ENCODE results near the gene RNF169. TPM values are rescaled to one million over a fixed set of nuclear protein-coding genes. Genes with fewer than 3 reads are reported as not detected.

Gene RNF169
- total and polyA plus RNA-seq, 2 of the 4 experiments (the other 2 are of a cell fraction), result 3.6 to 23.3 TPM

DNA sequence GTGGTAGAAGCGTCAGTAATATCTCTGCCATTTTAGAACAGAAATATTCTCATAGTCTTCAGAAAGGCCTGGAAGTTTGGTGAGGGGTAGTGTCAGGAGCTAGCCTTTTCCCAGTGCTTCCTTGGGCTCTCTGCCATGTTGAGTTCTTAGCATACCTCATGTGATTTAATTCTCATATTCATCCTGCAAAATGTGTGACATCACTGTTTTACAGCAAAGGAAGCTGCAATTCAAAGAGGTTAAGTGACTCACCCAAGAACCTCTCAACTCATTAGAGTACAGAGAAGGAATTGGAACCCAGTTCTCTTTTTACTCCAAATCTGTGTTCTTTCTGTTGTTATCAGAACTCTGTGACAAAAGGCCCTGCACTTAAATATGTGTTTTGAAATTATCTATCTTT is 72.1 kb downstream of the RNF169 start:
- H3K9me1 ChIP-seq (ENCODE audit: insufficient read depth, low read length), result 0 out of 2 replicates have a peak, but pooled peaks cover 3% of the 10 kb centered on the region
- peak overlapping the region; percentile 80; the same call in 1 of the 2 replicates for H3K18ac ChIP-seq (ENCODE audit: low read depth, low read length)
- no peak overlapping the region for H3K9ac ChIP-seq (ENCODE audit: low read depth, low read length)
- in situ Hi-C loops (cut with MboI; ENCODE audit: low sequenced_read_pairs) (no loop called here), intact Hi-C loops (cut with micrococcal nuclease) (no loop called here), dilution Hi-C loops (cut with HindIII; ENCODE audit: low sequenced_read_pairs, unreplicated experiment) (no loop called here)
- H2AK5ac ChIP-seq (ENCODE audit: low read depth, low read length), result peak overlapping the region; percentile 89; the same call in 1 of the 2 replicates
- no TSS peak for BruUV-seq (replicated peaks)
- POLR2A ChIA-PET (ENCODE audit: unreplicated experiment), result no interaction called here
- CTCF ChIA-PET, result interaction anchor here (0.6 kb wide), 1 partner anchor 1112 kb away, joined by 3 read pairs; no protein-coding TSS in a partner anchor
- peak overlapping the region; percentile 8 to 77; a peak in 2 of 4 replicates for H4K8ac ChIP-seq (ENCODE audit: low read depth in 2 of 2, low read length in 2 of 2)
- peaks cover 19% of the 10 kb centered on the region for H3K4me1 ChIP-seq (ENCODE audit: control insufficient read depth, insufficient read depth, low read length)
- peak; percentile 99 for DNase-seq
- H3K27me3 ChIP-seq (ENCODE audit: control insufficient read depth, insufficient read depth, low read length), result no peaks in the 10 kb centered on the region
- H4K20me1 ChIP-seq (ENCODE audit: insufficient read depth, low read length), result peaks cover 10% of the 10 kb centered on the region; the same call in 1 of the 2 replicates
- peaks cover 5% of the 10 kb centered on the region; the same call in 1 of the 2 replicates for H3K36me3 ChIP-seq (ENCODE audit: control insufficient read depth, insufficient read depth, low read length)
- peak overlapping the region; percentile 92; the same call in 1 of the 2 replicates for H3K4ac ChIP-seq (ENCODE audit: low read depth, low read length)
- peak overlapping the region; percentile 78; the same call in 1 of the 2 replicates for H2BK120ac ChIP-seq (ENCODE audit: low read depth, low read length)
- H2AK9ac ChIP-seq (replicated peaks; ENCODE audit: low read depth, low read length, poor library complexity), result no peak overlapping the region
- WGBS, 2 experiments (ENCODE audit: extremely low coverage in 2 of 2, insufficient read length in 1 of 2), result no CpG with 5 or more reads among the region's 1 CpG
- peak; percentile 62 for TF ChIP-seq CEBPB (IDR thresholded peaks at IDR 0.05; ENCODE audit: low read depth, low read length)
- peak; percentile 29; the same call in 1 of the 2 replicates for TF ChIP-seq BHLHE40 (IDR thresholded peaks at IDR 0.05; ENCODE audit: low read depth, low read length)
- no peak for TF ChIP-seq MAZ (IDR thresholded peaks at IDR 0.05; ENCODE audit: borderline replicate concordance, low read depth, low read length)
- peak; percentile 73 for TF ChIP-seq FOS (IDR thresholded peaks at IDR 0.05; ENCODE audit: low read depth, low read length)
- H4K91ac ChIP-seq (ENCODE audit: insufficient read depth, low read depth, low read length), result peak overlapping the region; percentile 72; the same call in 1 of the 2 replicates
- peak overlapping the region; percentile 85 for H3K14ac ChIP-seq (replicated peaks; ENCODE audit: low read depth, low read length)
- peak; percentile 61 for ATAC-seq (ENCODE audit: low read depth)
- peak overlapping the region; percentile 46; the same call in 1 of the 2 replicates for H4K5ac ChIP-seq (ENCODE audit: low read depth, low read length)
- no peak overlapping the region for H3K56ac ChIP-seq (ENCODE audit: extremely low read depth, insufficient read depth, low read length)
- peaks cover 21 to 45% of the 10 kb centered on the region in 2 experiments for H3K79me1 ChIP-seq (ENCODE audit: low read depth in 1 of 2, low read length in 2 of 2)
- no peak overlapping the region for H3K4me3 ChIP-seq (ENCODE audit: insufficient read depth, low read depth, low read length)
- 0 out of 2 replicates have a peak overlapping the region, but pooled peaks have one; percentile 1 for H3K4me2 ChIP-seq (ENCODE audit: low read depth, low read length)
- no peak overlapping the region for H3K27ac ChIP-seq (ENCODE audit: insufficient read depth, low read length)
- H3K9me3 ChIP-seq (ENCODE audit: control insufficient read depth, insufficient read depth, low read length), result 0 out of 2 replicates have a peak, but pooled peaks cover 2% of the 10 kb centered on the region
- H2BK20ac ChIP-seq (ENCODE audit: low read depth, low read length), result peak overlapping the region; percentile 68; the same call in 1 of the 2 replicates
- H2BK5ac ChIP-seq (ENCODE audit: low read depth, low read length, poor library complexity, severe bottlenecking), result peak overlapping the region; percentile 91
- H2BK15ac ChIP-seq (ENCODE audit: low read depth, low read length), result peak overlapping the region; percentile 51; the same call in 2 of the 3 replicates
- peak overlapping the region; percentile 66; the same call in 1 of the 2 replicates for H3K23ac ChIP-seq (ENCODE audit: low read depth, low read length)
- H2AFZ ChIP-seq (replicated peaks; ENCODE audit: low read length, poor library complexity), result no peak overlapping the region
